Osteocyte (in vitro differentiated cells): ENCODE results near the gene CAMK2D. TPM values are rescaled to one million over a fixed set of nuclear protein-coding genes. Genes with fewer than 3 reads are reported as not detected.

Experiments used
- DNase-seq: peaks from one replicate; pipeline ENCODE4 v3.0.0; 2021; ENCODE audit warnings: mixed read lengths; ENCODE audit not compliant: unreplicated experiment; ENCODE audit errors: extremely low spot score
- H3K27ac Mint-ChIP-seq: one replicate; pipeline ENCODE4 v1.8.0; 2021; ENCODE audit warnings: mild to moderate bottlenecking, mixed read lengths; ENCODE audit not compliant: unreplicated experiment
- H3K27me3 Mint-ChIP-seq: one replicate; pipeline ENCODE4 v1.8.0; 2021; ENCODE audit warnings: mixed read lengths; ENCODE audit not compliant: unreplicated experiment
- H3K36me3 Mint-ChIP-seq: one replicate; pipeline ENCODE4 v1.8.0; 2021; ENCODE audit warnings: mixed read lengths; ENCODE audit not compliant: unreplicated experiment
- H3K4me1 Mint-ChIP-seq: one replicate; pipeline ENCODE4 v1.8.0; 2021; ENCODE audit warnings: mixed read lengths; ENCODE audit not compliant: unreplicated experiment
- H3K4me3 Mint-ChIP-seq: one replicate; pipeline ENCODE4 v1.8.0; 2021; ENCODE audit warnings: mild to moderate bottlenecking, moderate library complexity, mixed read lengths; ENCODE audit not compliant: unreplicated experiment
- H3K9me3 Mint-ChIP-seq: one replicate; pipeline ENCODE4 v1.8.0; 2021; ENCODE audit warnings: mixed read lengths; ENCODE audit not compliant: unreplicated experiment
- CTCF ChIP-seq: fragments of 200-600 bp; sonication (generic); IDR thresholded peaks from 2 replicates; pipeline ENCODE4 v1.5.0; 2021; ENCODE audit warnings: antibody characterized with exemption, mild to moderate bottlenecking, moderate library complexity
- total RNA-seq: library from RNA; stranded (reverse); gene quantifications from 2 replicates; pipeline ENCODE4 v1.2.1, GENCODE V29; 2021

CAMK2D gene
- total RNA-seq, 1 donor from 2014 or later = 84.3 TPM

GRCh38 chr4:113634081-113634969 is 127.2 kb downstream of the CAMK2D start:
- TF ChIP-seq CTCF = no peak
- Mint-ChIP-seq H3K27ac (no peak overlapping the region), H3K4me1 (peaks cover 36% of the 10 kb centered on the region), H3K27me3 (no peaks in the 10 kb centered on the region), H3K36me3 (no peaks in the 10 kb centered on the region), H3K4me3 (no peak overlapping the region), H3K9me3 (no peaks in the 10 kb centered on the region)
- DNase-seq = no peak

- peaks cover 36% of the 10 kb centered on the region for H3K4me1 Mint-ChIP-seq
- TF ChIP-seq CTCF = no peak
Observed at GRCh38 chr4:113633467-113633866, 128.1 kb downstream of the CAMK2D start.

GRCh38 chr4:113628711-113629110 is 132.8 kb downstream of the CAMK2D start:
- H3K36me3 Mint-ChIP-seq = peaks cover 11% of the 10 kb centered on the region
- no peak for TF ChIP-seq CTCF
- H3K9me3 Mint-ChIP-seq = no peaks in the 10 kb centered on the region
- H3K27ac Mint-ChIP-seq = no peak overlapping the region
- no peak for DNase-seq
- H3K4me1 Mint-ChIP-seq = peaks cover 4% of the 10 kb centered on the region
- H3K27me3 Mint-ChIP-seq = no peaks in the 10 kb centered on the region
- no peak overlapping the region for H3K4me3 Mint-ChIP-seq

More at GRCh38 chr4:113633467-113633866, 128.1 kb downstream of the CAMK2D start:
- no peak for DNase-seq
- H3K4me3 Mint-ChIP-seq = no peak overlapping the region
- H3K27me3 Mint-ChIP-seq = no peaks in the 10 kb centered on the region
- H3K36me3 Mint-ChIP-seq = no peaks in the 10 kb centered on the region
- H3K27ac Mint-ChIP-seq = no peak overlapping the region
- no peaks in the 10 kb centered on the region for H3K9me3 Mint-ChIP-seq

- TF ChIP-seq CTCF = no peak
- no peak overlapping the region for H3K27ac Mint-ChIP-seq
- H3K9me3 Mint-ChIP-seq = no peaks in the 10 kb centered on the region
- H3K36me3 Mint-ChIP-seq = peaks cover 11% of the 10 kb centered on the region
- H3K27me3 Mint-ChIP-seq = no peaks in the 10 kb centered on the region
- no peak for DNase-seq
- no peak overlapping the region for H3K4me3 Mint-ChIP-seq
- peaks cover 4% of the 10 kb centered on the region for H3K4me1 Mint-ChIP-seq
Observed at GRCh38 chr4:113627321-113627720, 134.2 kb downstream of the CAMK2D start.

GRCh38 chr4:113625902-113626301 is 135.6 kb downstream of the CAMK2D start:
- H3K4me3 Mint-ChIP-seq = no peak overlapping the region
- no peak for TF ChIP-seq CTCF
- peaks cover 4% of the 10 kb centered on the region for H3K4me1 Mint-ChIP-seq
- no peak for DNase-seq
- H3K27ac Mint-ChIP-seq = no peak overlapping the region
- peaks cover 11% of the 10 kb centered on the region for H3K36me3 Mint-ChIP-seq
- no peaks in the 10 kb centered on the region for H3K9me3 Mint-ChIP-seq
- H3K27me3 Mint-ChIP-seq = no peaks in the 10 kb centered on the region
